ENCODE results near the gene ADAM12. TPM values are rescaled to one million over a fixed set of nuclear protein-coding genes. Genes with fewer than 3 reads are reported as not detected.

Gene ADAM12
- total and polyA plus RNA-seq, 10 of the 15 experiments (the other 5 are each of a cell fraction or from before 2014, with no cell fraction given), result under 0.01 to 0.62 (median 0.04) TPM; not detected in 5

DNA sequence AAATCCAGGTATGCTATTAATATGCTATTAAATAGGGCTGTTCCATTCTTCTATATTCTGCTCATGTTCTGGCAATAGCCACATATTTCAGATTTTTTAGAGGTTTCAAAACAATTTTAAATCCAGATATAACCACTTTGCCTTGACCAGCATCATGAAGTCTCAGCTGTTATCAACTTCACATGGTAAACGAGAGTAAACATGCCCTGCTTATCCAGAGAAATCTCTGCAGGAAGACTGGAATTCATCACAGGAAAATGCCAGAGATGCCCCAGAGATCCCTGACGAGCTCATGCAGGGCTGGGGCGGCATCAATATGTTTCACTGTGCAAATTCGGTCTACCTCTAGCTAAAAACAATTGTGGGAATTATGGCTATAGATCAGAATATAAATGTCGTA lies 365.4 kb downstream of the ADAM12 start:
- H3K4me2 ChIP-seq (ENCODE audit: control insufficient read depth, insufficient read depth), result no peak overlapping the region
- no peak overlapping the region for H3K4me3 ChIP-seq
- SMC1A ChIA-PET (ENCODE audit: uncharacterized antibody, unreplicated experiment), result no interaction called here
- FAIRE-seq, result no peak
- H3K36me3 ChIP-seq (ENCODE audit: control insufficient read depth in 2 of 2, insufficient read depth in 2 of 2, low read length in 1 of 2), result no peaks in the 10 kb centered on the region
- RAD21 ChIA-PET (ENCODE audit: unreplicated experiment), result no interaction called here
- in situ Hi-C loops (cut with MboI) (no loop called here), intact Hi-C loops (cut with micrococcal nuclease; ENCODE audit: unreplicated experiment) (no loop called here)
- WGBS (ENCODE audit: insufficient coverage, insufficient replicate concordance, low lambda C conversion rate, missing lambda C conversion rate), result 23% methylated on average over 5 of the region's 5 CpGs
- no peak for ATAC-seq
- DNase-seq (ENCODE audit: low read depth, low spot score), result no peak
- CTCF ChIA-PET, result no interaction called here
- H3K4me1 ChIP-seq (ENCODE audit: control insufficient read depth, insufficient read depth, low read length), result no peaks in the 10 kb centered on the region
- no peaks in the 10 kb centered on the region; the same call in 2 of the 3 replicates for H3K9me3 ChIP-seq (replicated peaks; ENCODE audit: control insufficient read depth, insufficient read depth, low read length)
- H3K27me3 ChIP-seq (replicated peaks in 1 of 2; ENCODE audit: control insufficient read depth in 2 of 2, insufficient read depth in 2 of 2, low read length in 1 of 2), result no peaks in the 10 kb centered on the region
- POLR2A ChIA-PET, result no interaction called here
- H2AFZ ChIP-seq (ENCODE audit: control insufficient read depth, low read depth, low read length), result no peak overlapping the region
- H3K9ac ChIP-seq (ENCODE audit: control insufficient read depth, insufficient read depth, low read length), result no peak overlapping the region
- H4K20me1 ChIP-seq (ENCODE audit: control insufficient read depth, insufficient read depth), result no peaks in the 10 kb centered on the region
- no TSS peak for BruUV-seq (replicated peaks)
- H3K79me2 ChIP-seq (ENCODE audit: control insufficient read depth, insufficient read depth, low read length), result no peaks in the 10 kb centered on the region
- H3K27ac ChIP-seq (ENCODE audit: control insufficient read depth, insufficient read depth), result no peak overlapping the region
- no peak for TF ChIP-seq TARDBP (IDR thresholded peaks at IDR 0.05; ENCODE audit: borderline replicate concordance)
- TF ChIP-seq, protein P1, sequence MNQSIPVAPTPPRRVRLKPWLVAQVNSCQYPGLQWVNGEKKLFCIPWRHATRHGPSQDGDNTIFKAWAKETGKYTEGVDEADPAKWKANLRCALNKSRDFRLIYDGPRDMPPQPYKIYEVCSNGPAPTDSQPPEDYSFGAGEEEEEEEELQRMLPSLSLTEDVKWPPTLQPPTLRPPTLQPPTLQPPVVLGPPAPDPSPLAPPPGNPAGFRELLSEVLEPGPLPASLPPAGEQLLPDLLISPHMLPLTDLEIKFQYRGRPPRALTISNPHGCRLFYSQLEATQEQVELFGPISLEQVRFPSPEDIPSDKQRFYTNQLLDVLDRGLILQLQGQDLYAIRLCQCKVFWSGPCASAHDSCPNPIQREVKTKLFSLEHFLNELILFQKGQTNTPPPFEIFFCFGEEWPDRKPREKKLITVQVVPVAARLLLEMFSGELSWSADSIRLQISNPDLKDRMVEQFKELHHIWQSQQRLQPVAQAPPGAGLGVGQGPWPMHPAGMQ (IDR thresholded peaks at IDR 0.05; ENCODE audit: borderline replicate concordance), result no peak
- no peak for TF ChIP-seq NFYA (IDR thresholded peaks at IDR 0.05; ENCODE audit: borderline replicate concordance, low read depth, low read length)
- TF ChIP-seq, protein P2, sequence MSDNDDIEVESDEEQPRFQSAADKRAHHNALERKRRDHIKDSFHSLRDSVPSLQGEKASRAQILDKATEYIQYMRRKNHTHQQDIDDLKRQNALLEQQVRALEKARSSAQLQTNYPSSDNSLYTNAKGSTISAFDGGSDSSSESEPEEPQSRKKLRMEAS (IDR thresholded peaks at IDR 0.05; ENCODE audit: low read depth, low read length), result no peak
- TF ChIP-seq CBFB (IDR thresholded peaks at IDR 0.05; ENCODE audit: low read depth), result no peak
- TF ChIP-seq SREBF2 (IDR thresholded peaks at IDR 0.05; ENCODE audit: low read length), result no peak
- no peak for TF ChIP-seq TBL1XR1 (IDR thresholded peaks at IDR 0.05; ENCODE audit: low read depth, low read length)
- TF ChIP-seq, protein P3, sequence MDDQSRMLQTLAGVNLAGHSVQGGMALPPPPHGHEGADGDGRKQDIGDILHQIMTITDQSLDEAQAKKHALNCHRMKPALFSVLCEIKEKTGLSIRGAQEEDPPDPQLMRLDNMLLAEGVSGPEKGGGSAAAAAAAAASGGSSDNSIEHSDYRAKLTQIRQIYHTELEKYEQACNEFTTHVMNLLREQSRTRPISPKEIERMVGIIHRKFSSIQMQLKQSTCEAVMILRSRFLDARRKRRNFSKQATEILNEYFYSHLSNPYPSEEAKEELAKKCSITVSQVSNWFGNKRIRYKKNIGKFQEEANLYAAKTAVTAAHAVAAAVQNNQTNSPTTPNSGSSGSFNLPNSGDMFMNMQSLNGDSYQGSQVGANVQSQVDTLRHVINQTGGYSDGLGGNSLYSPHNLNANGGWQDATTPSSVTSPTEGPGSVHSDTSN (IDR thresholded peaks at IDR 0.05; ENCODE audit: insufficient replicate concordance, low read depth, low read length), result no peak
- TF ChIP-seq, protein P4, sequence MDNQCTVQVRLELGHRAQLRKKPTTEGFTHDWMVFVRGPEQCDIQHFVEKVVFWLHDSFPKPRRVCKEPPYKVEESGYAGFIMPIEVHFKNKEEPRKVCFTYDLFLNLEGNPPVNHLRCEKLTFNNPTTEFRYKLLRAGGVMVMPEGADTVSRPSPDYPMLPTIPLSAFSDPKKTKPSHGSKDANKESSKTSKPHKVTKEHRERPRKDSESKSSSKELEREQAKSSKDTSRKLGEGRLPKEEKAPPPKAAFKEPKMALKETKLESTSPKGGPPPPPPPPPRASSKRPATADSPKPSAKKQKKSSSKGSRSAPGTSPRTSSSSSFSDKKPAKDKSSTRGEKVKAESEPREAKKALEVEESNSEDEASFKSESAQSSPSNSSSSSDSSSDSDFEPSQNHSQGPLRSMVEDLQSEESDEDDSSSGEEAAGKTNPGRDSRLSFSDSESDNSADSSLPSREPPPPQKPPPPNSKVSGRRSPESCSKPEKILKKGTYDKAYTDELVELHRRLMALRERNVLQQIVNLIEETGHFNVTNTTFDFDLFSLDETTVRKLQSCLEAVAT (IDR thresholded peaks at IDR 0.05), result no peak
- no peak for TF ChIP-seq ZBED1 (IDR thresholded peaks at IDR 0.05; ENCODE audit: borderline replicate concordance)
- TF ChIP-seq, protein P5, sequence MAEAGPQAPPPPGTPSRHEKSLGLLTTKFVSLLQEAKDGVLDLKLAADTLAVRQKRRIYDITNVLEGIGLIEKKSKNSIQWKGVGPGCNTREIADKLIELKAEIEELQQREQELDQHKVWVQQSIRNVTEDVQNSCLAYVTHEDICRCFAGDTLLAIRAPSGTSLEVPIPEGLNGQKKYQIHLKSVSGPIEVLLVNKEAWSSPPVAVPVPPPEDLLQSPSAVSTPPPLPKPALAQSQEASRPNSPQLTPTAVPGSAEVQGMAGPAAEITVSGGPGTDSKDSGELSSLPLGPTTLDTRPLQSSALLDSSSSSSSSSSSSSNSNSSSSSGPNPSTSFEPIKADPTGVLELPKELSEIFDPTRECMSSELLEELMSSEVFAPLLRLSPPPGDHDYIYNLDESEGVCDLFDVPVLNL (IDR thresholded peaks at IDR 0.05; ENCODE audit: low read depth, low read length), result no peak
- TF ChIP-seq, protein P6, sequence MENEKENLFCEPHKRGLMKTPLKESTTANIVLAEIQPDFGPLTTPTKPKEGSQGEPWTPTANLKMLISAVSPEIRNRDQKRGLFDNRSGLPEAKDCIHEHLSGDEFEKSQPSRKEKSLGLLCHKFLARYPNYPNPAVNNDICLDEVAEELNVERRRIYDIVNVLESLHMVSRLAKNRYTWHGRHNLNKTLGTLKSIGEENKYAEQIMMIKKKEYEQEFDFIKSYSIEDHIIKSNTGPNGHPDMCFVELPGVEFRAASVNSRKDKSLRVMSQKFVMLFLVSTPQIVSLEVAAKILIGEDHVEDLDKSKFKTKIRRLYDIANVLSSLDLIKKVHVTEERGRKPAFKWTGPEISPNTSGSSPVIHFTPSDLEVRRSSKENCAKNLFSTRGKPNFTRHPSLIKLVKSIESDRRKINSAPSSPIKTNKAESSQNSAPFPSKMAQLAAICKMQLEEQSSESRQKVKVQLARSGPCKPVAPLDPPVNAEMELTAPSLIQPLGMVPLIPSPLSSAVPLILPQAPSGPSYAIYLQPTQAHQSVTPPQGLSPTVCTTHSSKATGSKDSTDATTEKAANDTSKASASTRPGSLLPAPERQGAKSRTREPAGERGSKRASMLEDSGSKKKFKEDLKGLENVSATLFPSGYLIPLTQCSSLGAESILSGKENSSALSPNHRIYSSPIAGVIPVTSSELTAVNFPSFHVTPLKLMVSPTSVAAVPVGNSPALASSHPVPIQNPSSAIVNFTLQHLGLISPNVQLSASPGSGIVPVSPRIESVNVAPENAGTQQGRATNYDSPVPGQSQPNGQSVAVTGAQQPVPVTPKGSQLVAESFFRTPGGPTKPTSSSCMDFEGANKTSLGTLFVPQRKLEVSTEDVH (IDR thresholded peaks at IDR 0.05; ENCODE audit: low read depth, partially characterized antibody), result no peak
- TF ChIP-seq KDM1A (IDR thresholded peaks at IDR 0.05; ENCODE audit: borderline replicate concordance), result no peak
- TF ChIP-seq, protein P7, sequence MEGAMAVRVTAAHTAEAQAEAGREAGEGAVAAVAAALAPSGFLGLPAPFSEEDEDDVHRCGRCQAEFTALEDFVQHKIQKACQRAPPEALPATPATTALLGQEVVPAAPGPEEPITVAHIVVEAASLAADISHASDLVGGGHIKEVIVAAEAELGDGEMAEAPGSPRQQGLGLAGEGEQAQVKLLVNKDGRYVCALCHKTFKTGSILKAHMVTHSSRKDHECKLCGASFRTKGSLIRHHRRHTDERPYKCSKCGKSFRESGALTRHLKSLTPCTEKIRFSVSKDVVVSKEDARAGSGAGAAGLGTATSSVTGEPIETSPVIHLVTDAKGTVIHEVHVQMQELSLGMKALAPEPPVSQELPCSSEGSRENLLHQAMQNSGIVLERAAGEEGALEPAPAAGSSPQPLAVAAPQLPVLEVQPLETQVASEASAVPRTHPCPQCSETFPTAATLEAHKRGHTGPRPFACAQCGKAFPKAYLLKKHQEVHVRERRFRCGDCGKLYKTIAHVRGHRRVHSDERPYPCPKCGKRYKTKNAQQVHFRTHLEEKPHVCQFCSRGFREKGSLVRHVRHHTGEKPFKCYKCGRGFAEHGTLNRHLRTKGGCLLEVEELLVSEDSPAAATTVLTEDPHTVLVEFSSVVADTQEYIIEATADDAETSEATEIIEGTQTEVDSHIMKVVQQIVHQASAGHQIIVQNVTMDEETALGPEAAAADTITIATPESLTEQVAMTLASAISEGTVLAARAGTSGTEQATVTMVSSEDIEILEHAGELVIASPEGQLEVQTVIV (IDR thresholded peaks at IDR 0.05; ENCODE audit: borderline replicate concordance, partially characterized antibody), result no peak

All from GM12878 (cell line).